ENCODE measurements around the gene KIF4A.

GRCh38 chrX:70262952-70263567, 26.8 kb upstream of the KIF4A start:
- TF ChIP-seq, protein P1, sequence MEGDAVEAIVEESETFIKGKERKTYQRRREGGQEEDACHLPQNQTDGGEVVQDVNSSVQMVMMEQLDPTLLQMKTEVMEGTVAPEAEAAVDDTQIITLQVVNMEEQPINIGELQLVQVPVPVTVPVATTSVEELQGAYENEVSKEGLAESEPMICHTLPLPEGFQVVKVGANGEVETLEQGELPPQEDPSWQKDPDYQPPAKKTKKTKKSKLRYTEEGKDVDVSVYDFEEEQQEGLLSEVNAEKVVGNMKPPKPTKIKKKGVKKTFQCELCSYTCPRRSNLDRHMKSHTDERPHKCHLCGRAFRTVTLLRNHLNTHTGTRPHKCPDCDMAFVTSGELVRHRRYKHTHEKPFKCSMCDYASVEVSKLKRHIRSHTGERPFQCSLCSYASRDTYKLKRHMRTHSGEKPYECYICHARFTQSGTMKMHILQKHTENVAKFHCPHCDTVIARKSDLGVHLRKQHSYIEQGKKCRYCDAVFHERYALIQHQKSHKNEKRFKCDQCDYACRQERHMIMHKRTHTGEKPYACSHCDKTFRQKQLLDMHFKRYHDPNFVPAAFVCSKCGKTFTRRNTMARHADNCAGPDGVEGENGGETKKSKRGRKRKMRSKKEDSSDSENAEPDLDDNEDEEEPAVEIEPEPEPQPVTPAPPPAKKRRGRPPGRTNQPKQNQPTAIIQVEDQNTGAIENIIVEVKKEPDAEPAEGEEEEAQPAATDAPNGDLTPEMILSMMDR (IDR thresholded peaks at IDR 0.05), result peak; percentile 79
- TF ChIP-seq ZFX (IDR thresholded peaks at IDR 0.05; ENCODE audit: borderline replicate concordance), result no peak

Data from 22Rv1 (cell line).